ENCODE results near the gene MSH3. TPM values are rescaled to one million over a fixed set of nuclear protein-coding genes. Genes with fewer than 3 reads are reported as not detected.
"Not testable (repeated sequence)": the region's sequence is repeated elsewhere in the genome, so short reads cannot be mapped to it uniquely, and the experiment has no call there.

The MSH3 gene
- total and polyA plus RNA-seq, 2 donors, result 4.8 to 13.3 TPM

DNA sequence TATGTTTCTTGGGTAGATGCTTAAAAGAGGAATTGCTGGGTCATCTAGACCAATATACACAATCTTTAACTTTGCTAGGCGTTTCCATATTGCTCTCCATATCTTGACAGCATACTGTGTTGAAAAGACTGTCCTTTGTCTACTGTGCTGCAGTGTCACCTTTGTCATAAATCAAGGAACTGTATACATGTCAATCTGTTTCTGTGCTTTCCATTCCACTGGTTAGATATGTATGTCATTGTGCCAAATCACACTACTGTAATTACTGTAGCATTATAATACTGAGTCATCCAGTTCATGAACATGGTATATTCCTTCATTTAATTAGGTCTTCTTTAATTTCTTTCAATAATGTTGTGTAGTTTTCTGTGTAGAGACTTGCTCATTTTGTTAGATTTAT lies 156.0 kb downstream of the MSH3 start:
- WGBS, result 100% methylated on average over 1 of the region's 1 CpG
- H3K36me3 ChIP-seq (ENCODE audit: control insufficient read depth in 2 of 2, insufficient read depth in 2 of 2, low read length in 1 of 2), result peaks cover 10 to 11% of the 10 kb centered on the region in 2 donors

DNA sequence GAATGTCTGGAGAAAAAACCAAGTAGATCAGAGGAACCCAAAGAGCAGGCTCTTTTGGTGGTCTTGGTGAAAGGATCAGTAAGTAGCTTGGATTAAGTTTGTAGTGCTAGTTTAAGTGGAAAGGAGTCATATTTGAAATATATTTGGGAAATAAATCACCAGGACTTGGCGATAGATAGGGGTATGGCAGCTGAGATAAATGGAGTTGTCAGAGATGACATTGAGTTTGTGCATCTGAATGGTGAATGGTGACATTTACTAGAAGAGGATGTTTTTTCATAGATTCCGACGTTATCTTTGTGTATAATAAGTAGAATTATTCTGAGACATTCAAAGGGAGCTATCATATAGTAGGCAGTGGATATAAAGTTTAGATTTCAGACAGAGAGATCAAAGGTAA lies 162.1 kb downstream of the MSH3 start:
- no peak overlapping the region for H3K27ac ChIP-seq (ENCODE audit: low read depth in 1 of 2, low read length in 1 of 2)
- H3K4me3 ChIP-seq (ENCODE audit: low read length in 2 of 2), result no peak overlapping the region
- DNase-seq (ENCODE audit: low read depth in 6 of 9, low spot score in 9 of 9), result no peak
- no peaks in the 10 kb centered on the region for H3K4me1 ChIP-seq (ENCODE audit: control insufficient read depth in 2 of 2, insufficient read depth in 2 of 2, low read length in 2 of 2)
- H3K27me3 ChIP-seq (ENCODE audit: control insufficient read depth in 2 of 2, insufficient read depth in 1 of 2, low read length in 1 of 2), result no peaks in the 10 kb centered on the region
- no peaks in the 10 kb centered on the region for H3K9me3 ChIP-seq (ENCODE audit: control insufficient read depth in 2 of 2, insufficient read depth in 1 of 2, low read length in 1 of 2)
- H3K36me3 ChIP-seq (ENCODE audit: control insufficient read depth in 2 of 2, insufficient read depth in 2 of 2, low read length in 1 of 2), result peaks cover 8 to 12% of the 10 kb centered on the region in 2 donors
- WGBS, result 98% methylated on average over 3 of the region's 3 CpGs

More for the DNA sequence above, 156.0 kb downstream of the MSH3 start:
- H3K27me3 ChIP-seq (ENCODE audit: control insufficient read depth in 2 of 2, insufficient read depth in 1 of 2, low read length in 1 of 2), result no peaks in the 10 kb centered on the region
- no peak for DNase-seq (ENCODE audit: low read depth in 6 of 9, low spot score in 9 of 9)
- no peak overlapping the region for H3K27ac ChIP-seq (ENCODE audit: low read depth in 1 of 2, low read length in 1 of 2)
- H3K4me1 ChIP-seq (ENCODE audit: control insufficient read depth in 2 of 2, insufficient read depth in 2 of 2, low read length in 2 of 2), result no peaks in the 10 kb centered on the region
- no peaks in the 10 kb centered on the region for H3K9me3 ChIP-seq (ENCODE audit: control insufficient read depth in 2 of 2, insufficient read depth in 1 of 2, low read length in 1 of 2)
- no peak overlapping the region for H3K4me3 ChIP-seq (ENCODE audit: low read length in 2 of 2)

DNA sequence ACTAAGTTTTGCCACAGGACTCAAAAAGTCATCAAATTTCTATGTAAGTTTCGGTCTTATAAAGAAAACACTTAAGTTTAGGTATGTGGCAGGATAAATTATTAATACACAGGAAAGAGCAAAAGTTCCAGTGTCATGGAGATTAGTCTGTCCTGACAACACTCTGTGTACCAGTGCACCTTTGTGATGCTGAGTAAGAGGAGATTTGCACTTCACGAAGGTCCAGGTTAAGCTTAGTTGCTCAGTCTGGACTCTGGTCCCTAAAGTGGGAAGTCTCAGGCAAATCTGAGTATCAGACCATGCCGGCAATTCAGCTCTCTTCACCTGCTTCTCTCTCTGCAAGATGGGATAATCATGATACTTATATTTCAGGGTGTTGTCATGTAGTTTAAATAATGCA lies 166.2 kb downstream of the MSH3 start:
- Histone ChIP-seq H3K9me3 (ENCODE audit: control insufficient read depth in 2 of 2, insufficient read depth in 1 of 2, low read length in 1 of 2) (no peaks in the 10 kb centered on the region), H3K36me3 (ENCODE audit: control insufficient read depth in 2 of 2, insufficient read depth in 2 of 2, low read length in 1 of 2) (peaks cover 0 to 2% of the 10 kb centered on the region in 2 donors), H3K27ac (ENCODE audit: low read depth in 1 of 2, low read length in 1 of 2) (no peak overlapping the region), H3K27me3 (ENCODE audit: control insufficient read depth in 2 of 2, insufficient read depth in 1 of 2, low read length in 1 of 2) (no peaks in the 10 kb centered on the region), H3K4me3 (ENCODE audit: low read length in 2 of 2) (no peak overlapping the region), H3K4me1 (ENCODE audit: control insufficient read depth in 2 of 2, insufficient read depth in 2 of 2, low read length in 2 of 2) (no peaks in the 10 kb centered on the region)
- DNase-seq (ENCODE audit: low read depth in 6 of 9, low spot score in 9 of 9), result no peak
- WGBS, result 97% methylated on average over 3 of the region's 3 CpGs

DNA sequence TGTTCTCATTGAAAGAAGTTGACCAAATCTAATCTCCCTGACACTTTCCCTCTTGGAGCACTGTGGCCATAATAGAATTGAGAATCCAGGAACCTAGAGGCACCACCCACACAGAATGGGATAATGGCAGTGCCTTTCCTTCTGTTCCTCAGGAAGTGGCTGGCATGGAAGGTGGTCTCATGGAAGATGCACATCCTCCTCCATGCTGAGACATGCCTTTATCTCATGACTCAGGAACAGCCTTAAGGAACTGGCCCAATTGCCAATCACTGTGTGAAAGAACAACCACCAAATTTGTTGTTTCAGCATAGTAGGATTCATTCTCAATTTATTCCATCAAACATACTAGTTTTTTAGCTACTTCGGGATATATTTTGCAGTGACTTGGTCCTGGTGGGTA lies 168.2 kb downstream of the MSH3 start:
- WGBS, result 96% methylated on average over 1 of the region's 1 CpG
- H3K9me3 ChIP-seq (ENCODE audit: control insufficient read depth in 2 of 2, insufficient read depth in 1 of 2, low read length in 1 of 2), result no peaks in the 10 kb centered on the region
- H3K4me3 ChIP-seq (ENCODE audit: low read length in 2 of 2), result no peak overlapping the region
- peaks cover 0 to 2% of the 10 kb centered on the region in 2 donors for H3K36me3 ChIP-seq (ENCODE audit: control insufficient read depth in 2 of 2, insufficient read depth in 2 of 2, low read length in 1 of 2)
- no peaks in the 10 kb centered on the region for H3K27me3 ChIP-seq (ENCODE audit: control insufficient read depth in 2 of 2, insufficient read depth in 1 of 2, low read length in 1 of 2)
- DNase-seq (ENCODE audit: low read depth in 6 of 9, low spot score in 9 of 9), result no peak
- H3K27ac ChIP-seq (ENCODE audit: low read depth in 1 of 2, low read length in 1 of 2), result no peak overlapping the region
- H3K4me1 ChIP-seq (ENCODE audit: control insufficient read depth in 2 of 2, insufficient read depth in 2 of 2, low read length in 2 of 2), result no peaks in the 10 kb centered on the region

DNA sequence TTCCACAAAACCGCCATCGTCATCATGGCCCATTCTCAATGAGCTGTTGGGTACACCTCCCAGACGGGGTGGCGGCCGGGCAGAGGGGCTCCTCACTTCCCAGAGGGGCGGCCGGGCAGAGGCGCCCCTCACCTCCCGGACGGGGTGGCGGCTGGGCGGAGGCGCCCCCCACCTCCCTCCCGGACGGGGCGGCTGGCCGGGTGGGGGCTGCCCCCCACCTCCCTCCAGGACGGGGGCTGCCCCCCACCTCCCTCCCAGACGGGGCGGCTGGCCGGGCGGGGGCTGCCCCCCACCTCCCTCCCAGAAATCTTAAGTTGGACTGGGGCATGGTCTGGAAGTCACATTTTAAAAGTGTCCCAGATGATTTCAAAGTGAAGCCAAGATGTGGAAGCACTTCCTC lies 169.7 kb downstream of the MSH3 start:
- not testable (repeated sequence) for H3K27ac ChIP-seq (ENCODE audit: low read depth in 1 of 2, low read length in 1 of 2); DNase-seq (ENCODE audit: low read depth in 6 of 9, low spot score in 9 of 9); H3K9me3 ChIP-seq (ENCODE audit: control insufficient read depth in 2 of 2, insufficient read depth in 1 of 2, low read length in 1 of 2); H3K4me1 ChIP-seq (ENCODE audit: control insufficient read depth in 2 of 2, insufficient read depth in 2 of 2, low read length in 2 of 2); H3K36me3 ChIP-seq (ENCODE audit: control insufficient read depth in 2 of 2, insufficient read depth in 2 of 2, low read length in 1 of 2); H3K27me3 ChIP-seq (ENCODE audit: control insufficient read depth in 2 of 2, insufficient read depth in 1 of 2, low read length in 1 of 2); H3K4me3 ChIP-seq (ENCODE audit: low read length in 2 of 2)
- 97% methylated on average over 21 of the region's 22 CpGs for WGBS

DNA sequence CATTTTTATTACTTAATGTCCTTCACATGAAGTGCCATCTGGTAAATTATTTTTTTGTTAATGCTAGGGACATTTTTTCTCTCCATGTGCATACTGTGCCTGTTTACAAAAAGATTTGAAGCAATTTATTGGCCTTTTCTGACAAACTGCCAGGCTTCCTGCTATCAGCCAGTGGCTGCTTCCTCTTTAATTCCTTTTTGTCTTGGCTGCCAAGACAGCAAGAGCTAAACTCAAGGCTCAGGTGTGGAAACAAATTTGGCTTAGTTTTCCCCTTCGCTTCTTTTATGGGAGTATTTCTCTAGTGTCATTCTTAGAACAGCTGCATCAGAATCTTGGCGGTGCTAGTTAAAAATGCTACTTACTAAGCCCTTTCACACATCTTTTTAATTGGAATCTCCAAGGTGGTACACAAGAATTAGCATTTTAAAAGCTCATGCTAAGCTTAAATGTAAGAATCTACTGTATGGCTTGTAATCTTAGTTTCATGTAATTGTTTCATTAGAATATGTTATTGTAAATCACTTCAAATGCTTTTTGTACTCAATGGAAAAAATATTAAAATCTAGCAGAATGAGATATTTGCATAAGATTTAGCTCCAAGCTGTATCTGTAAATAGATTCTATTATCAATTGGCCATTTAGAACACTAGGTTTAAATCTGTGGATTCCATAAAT lies 171.5 kb downstream of the MSH3 start:
- peaks cover 0 to 2% of the 10 kb centered on the region in 2 donors for H3K36me3 ChIP-seq (ENCODE audit: control insufficient read depth in 2 of 2, insufficient read depth in 2 of 2, low read length in 1 of 2)
- H3K27ac ChIP-seq (ENCODE audit: low read depth in 1 of 2, low read length in 1 of 2), result no peak overlapping the region
- H3K4me1 ChIP-seq (ENCODE audit: control insufficient read depth in 2 of 2, insufficient read depth in 2 of 2, low read length in 2 of 2), result no peaks in the 10 kb centered on the region
- H3K27me3 ChIP-seq (ENCODE audit: control insufficient read depth in 2 of 2, insufficient read depth in 1 of 2, low read length in 1 of 2), result no peaks in the 10 kb centered on the region
- H3K4me3 ChIP-seq (ENCODE audit: low read length in 2 of 2), result no peak overlapping the region
- no peak for DNase-seq (ENCODE audit: low read depth in 6 of 9, low spot score in 9 of 9)
- H3K9me3 ChIP-seq (ENCODE audit: control insufficient read depth in 2 of 2, insufficient read depth in 1 of 2, low read length in 1 of 2), result peaks cover 4 to 5% of the 10 kb centered on the region in 2 donors
- WGBS, result 65% methylated on average over 2 of the region's 2 CpGs

DNA sequence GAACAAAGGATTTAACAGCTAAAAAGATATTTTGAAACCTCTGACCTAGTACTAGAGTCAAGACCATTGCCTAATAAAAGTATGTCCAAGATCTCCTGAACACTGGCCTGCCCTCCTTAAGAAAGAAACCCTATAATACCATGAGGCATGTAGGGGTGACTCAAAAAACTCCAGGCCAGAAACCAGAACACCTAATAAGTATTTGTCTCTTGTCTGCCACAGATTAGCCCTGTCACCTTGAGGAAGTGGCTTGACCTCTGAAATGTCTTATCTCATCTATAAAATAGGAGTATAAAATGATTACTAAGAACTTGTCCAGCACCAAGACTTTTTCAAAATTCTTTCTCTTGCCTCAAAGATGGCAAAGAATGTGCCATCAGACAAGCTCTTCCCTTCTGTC lies 180.3 kb downstream of the MSH3 start:
- DNase-seq (ENCODE audit: low read depth in 6 of 9, low spot score in 9 of 9), result no peak
- H3K27ac ChIP-seq (ENCODE audit: low read depth in 1 of 2, low read length in 1 of 2), result no peak overlapping the region
- H3K9me3 ChIP-seq (ENCODE audit: control insufficient read depth in 2 of 2, insufficient read depth in 1 of 2, low read length in 1 of 2), result no peaks in the 10 kb centered on the region
- no peaks in the 10 kb centered on the region for H3K36me3 ChIP-seq (ENCODE audit: control insufficient read depth in 2 of 2, insufficient read depth in 2 of 2, low read length in 1 of 2)
- H3K4me1 ChIP-seq (ENCODE audit: control insufficient read depth in 2 of 2, insufficient read depth in 2 of 2, low read length in 2 of 2), result no peaks in the 10 kb centered on the region
- H3K4me3 ChIP-seq (ENCODE audit: low read length in 2 of 2), result no peak overlapping the region
- H3K27me3 ChIP-seq (ENCODE audit: control insufficient read depth in 2 of 2, insufficient read depth in 1 of 2, low read length in 1 of 2), result no peaks in the 10 kb centered on the region

DNA sequence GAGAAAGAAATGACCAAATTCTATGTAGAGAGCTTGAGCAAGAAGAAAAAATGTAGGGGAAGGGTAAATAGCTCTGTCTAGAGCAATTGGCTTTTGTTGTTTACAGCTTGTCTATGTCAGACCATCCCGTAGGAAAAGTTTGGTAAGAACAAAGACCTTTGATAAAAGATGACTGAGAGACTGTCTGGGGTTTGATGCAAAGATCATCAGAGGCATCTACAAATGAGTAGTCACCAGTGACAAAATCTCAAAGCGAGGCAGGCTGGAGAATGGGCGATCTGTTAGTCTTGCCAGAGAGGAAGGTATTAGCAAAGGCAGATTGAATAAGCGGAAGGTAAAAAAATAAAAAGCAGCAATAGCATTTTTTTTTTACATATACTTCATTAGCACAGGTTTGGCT lies 180.7 kb downstream of the MSH3 start:
- no peaks in the 10 kb centered on the region for H3K9me3 ChIP-seq (ENCODE audit: control insufficient read depth in 2 of 2, insufficient read depth in 1 of 2, low read length in 1 of 2)
- H3K4me1 ChIP-seq (ENCODE audit: control insufficient read depth in 2 of 2, insufficient read depth in 2 of 2, low read length in 2 of 2), result no peaks in the 10 kb centered on the region
- DNase-seq (ENCODE audit: low read depth in 6 of 9, low spot score in 9 of 9), result no peak
- WGBS, result 97% methylated on average over 4 of the region's 4 CpGs
- H3K27me3 ChIP-seq (ENCODE audit: control insufficient read depth in 2 of 2, insufficient read depth in 1 of 2, low read length in 1 of 2), result no peaks in the 10 kb centered on the region
- H3K27ac ChIP-seq (ENCODE audit: low read depth in 1 of 2, low read length in 1 of 2), result no peak overlapping the region
- H3K4me3 ChIP-seq (ENCODE audit: low read length in 2 of 2), result no peak overlapping the region
- H3K36me3 ChIP-seq (ENCODE audit: control insufficient read depth in 2 of 2, insufficient read depth in 2 of 2, low read length in 1 of 2), result no peaks in the 10 kb centered on the region

DNA sequence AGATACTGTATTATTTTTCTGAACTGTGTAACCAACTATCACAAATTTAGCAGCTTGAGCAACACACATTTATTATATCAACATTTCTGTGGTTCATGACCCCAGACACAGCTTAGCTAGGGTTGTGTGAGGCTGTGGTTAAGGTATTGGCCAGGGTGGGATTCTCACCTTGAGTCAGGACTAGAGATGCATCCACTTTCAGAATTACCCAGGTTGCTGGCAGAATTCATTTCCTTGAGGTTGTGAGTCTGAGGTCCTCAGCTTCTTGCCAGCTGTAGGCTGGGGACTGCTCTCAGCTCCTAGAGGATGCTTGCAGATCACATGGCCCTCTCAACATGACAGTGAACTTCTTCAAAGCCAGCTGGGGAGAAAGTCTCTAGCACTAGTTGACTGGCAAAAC lies 183.2 kb downstream of the MSH3 start:
- H3K9me3 ChIP-seq (ENCODE audit: control insufficient read depth in 2 of 2, insufficient read depth in 1 of 2, low read length in 1 of 2), result no peaks in the 10 kb centered on the region
- no peaks in the 10 kb centered on the region for H3K4me1 ChIP-seq (ENCODE audit: control insufficient read depth in 2 of 2, insufficient read depth in 2 of 2, low read length in 2 of 2)
- DNase-seq (ENCODE audit: low read depth in 6 of 9, low spot score in 9 of 9), result peak in 2 of 9 donors; percentile 9 to 10
- no peaks in the 10 kb centered on the region for H3K27me3 ChIP-seq (ENCODE audit: control insufficient read depth in 2 of 2, insufficient read depth in 1 of 2, low read length in 1 of 2)
- H3K36me3 ChIP-seq (ENCODE audit: control insufficient read depth in 2 of 2, insufficient read depth in 2 of 2, low read length in 1 of 2), result no peaks in the 10 kb centered on the region
- H3K27ac ChIP-seq (ENCODE audit: low read depth in 1 of 2, low read length in 1 of 2), result no peak overlapping the region
- no peak overlapping the region for H3K4me3 ChIP-seq (ENCODE audit: low read length in 2 of 2)

Data from thymus (tissue), 11 donors.